A549 treated with AZD9567 at 1 μM for 4 hours (cell line): Measurements from ENCODE around the gene PLEKHA5. TPM values are rescaled to one million over a fixed set of nuclear protein-coding genes. Genes with fewer than 3 reads are reported as not detected.

ENCODE experiments used
- total RNA-seq: library from RNA; stranded (reverse); fragments of 200-300 nt; extraction: Qiagen RNA extraction; gene quantifications from 5 replicates; pipeline ENCODE4 v1.2.3, GENCODE V29; 2022; ENCODE audit not compliant: insufficient read depth

The PLEKHA5 gene, protein sequence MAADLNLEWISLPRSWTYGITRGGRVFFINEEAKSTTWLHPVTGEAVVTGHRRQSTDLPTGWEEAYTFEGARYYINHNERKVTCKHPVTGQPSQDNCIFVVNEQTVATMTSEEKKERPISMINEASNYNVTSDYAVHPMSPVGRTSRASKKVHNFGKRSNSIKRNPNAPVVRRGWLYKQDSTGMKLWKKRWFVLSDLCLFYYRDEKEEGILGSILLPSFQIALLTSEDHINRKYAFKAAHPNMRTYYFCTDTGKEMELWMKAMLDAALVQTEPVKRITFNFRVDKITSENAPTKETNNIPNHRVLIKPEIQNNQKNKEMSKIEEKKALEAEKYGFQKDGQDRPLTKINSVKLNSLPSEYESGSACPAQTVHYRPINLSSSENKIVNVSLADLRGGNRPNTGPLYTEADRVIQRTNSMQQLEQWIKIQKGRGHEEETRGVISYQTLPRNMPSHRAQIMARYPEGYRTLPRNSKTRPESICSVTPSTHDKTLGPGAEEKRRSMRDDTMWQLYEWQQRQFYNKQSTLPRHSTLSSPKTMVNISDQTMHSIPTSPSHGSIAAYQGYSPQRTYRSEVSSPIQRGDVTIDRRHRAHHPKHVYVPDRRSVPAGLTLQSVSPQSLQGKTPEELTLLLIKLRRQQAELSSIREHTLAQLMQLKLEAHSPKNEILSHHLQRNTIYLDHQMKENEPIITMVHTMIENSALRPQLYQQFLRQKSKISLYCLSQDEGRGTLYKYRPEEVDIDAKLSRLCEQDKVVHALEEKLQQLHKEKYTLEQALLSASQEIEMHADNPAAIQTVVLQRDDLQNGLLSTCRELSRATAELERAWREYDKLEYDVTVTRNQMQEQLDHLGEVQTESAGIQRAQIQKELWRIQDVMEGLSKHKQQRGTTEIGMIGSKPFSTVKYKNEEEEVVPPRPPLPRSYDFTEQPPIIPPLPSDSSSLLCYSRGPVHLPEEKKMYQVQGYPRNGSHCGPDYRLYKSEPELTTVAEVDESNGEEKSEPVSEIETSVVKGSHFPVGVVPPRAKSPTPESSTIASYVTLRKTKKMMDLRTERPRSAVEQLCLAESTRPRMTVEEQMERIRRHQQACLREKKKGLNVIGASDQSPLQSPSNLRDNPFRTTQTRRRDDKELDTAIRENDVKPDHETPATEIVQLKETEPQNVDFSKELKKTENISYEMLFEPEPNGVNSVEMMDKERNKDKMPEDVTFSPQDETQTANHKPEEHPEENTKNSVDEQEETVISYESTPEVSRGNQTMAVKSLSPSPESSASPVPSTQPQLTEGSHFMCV
- total RNA-seq, result 4.9 to 7.2 TPM (median 6.1 TPM) in 5 replicates

DNA sequence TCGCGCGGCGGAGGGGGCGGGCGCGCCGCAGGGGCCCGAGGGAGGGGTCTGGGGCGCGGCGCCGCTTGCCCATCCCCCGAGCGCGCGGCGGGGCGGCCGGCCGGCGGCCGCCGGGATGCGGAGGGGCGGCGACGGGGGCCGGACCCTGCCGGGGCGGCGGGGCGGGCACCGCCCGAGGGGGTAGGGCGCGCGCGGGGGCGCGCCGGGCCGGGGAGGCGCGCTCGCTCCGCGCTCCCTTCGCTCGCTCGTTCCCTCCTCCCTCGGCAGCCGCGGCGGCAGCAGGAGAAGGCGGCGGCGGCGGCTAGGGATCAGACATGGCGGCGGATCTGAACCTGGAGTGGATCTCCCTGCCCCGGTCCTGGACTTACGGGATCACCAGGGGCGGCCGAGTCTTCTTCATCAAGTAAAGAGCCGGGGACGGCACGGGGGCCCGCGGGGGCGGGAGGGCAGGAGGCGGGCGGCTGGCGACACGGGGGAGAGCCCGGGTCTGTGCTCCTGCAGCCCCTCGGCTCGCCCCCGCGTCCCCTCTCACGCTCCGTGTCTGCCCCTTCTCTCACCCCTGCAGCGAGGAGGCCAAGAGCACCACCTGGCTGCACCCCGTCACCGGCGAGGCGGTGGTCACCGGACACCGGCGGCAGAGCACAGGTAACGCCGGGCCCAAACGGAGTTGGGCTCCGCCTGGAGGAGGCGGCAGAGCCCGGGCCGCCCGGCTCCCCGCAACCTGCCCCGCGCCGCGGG, at the start of gene PLEKHA5:
Gene PLEKHA5 (plus strand): TSS at position 248 of the 738 bp plus-strand sequence. CDS start 67 bp downstream, at position 315.

